HepG2 (cell line): ENCODE results near the gene PRR4. TPM values are rescaled to one million over a fixed set of nuclear protein-coding genes. Genes with fewer than 3 reads are reported as not detected.

Source experiments
- AFF4 ChIP-seq: sonication (generic); formaldehyde crosslinking; IDR thresholded peaks from 2 replicates; pipeline ENCODE4 v1.4.0; 2020; ENCODE audit warnings: missing genetic modification reagents
- CTCF ChIP-seq: sonication (generic); formaldehyde crosslinking; IDR thresholded peaks from 2 replicates; pipeline ENCODE4 v1.5.0; 2020; ENCODE audit warnings: mild to moderate bottlenecking, missing genetic modification reagents, moderate library complexity
- GFI1 ChIP-seq: sonication (generic); formaldehyde crosslinking; IDR thresholded peaks from 2 replicates; pipeline ENCODE4 v1.5.0; 2020; ENCODE audit warnings: missing genetic modification reagents, mild to moderate bottlenecking, borderline replicate concordance
- GTF2F1 ChIP-seq: fragments of 150-350 bp; IDR thresholded peaks from 2 replicates; pipeline ENCODE4 v1.6.1; 2014; ENCODE audit warnings: low read length
- GTF3A ChIP-seq: sonication (generic); formaldehyde crosslinking; conservative IDR thresholded peaks from 2 replicates; pipeline ENCODE4 v1.4.0; 2020; ENCODE audit warnings: mild to moderate bottlenecking, missing genetic modification reagents
- IRF2 ChIP-seq: IDR thresholded peaks from 2 replicates; pipeline ENCODE4 v1.6.1; 2018; ENCODE audit warnings: missing genetic modification reagents, missing compliant biosample characterization
- KDM2A ChIP-seq: sonication (generic); formaldehyde crosslinking; IDR thresholded peaks from 2 replicates; pipeline ENCODE4 v1.4.0; 2020; ENCODE audit warnings: low read depth, missing genetic modification reagents, borderline replicate concordance
- KDM6A ChIP-seq: IDR thresholded peaks from 2 replicates; pipeline ENCODE4 v1.6.1; 2016; ENCODE audit warnings: low read depth
- NFIC ChIP-seq: IDR thresholded peaks from 2 replicates; pipeline ENCODE4 v1.6.1; 2012; ENCODE audit warnings: mild to moderate bottlenecking, low read length, inconsistent platforms
- PHF20 ChIP-seq: sonication (generic); formaldehyde crosslinking; IDR thresholded peaks from 2 replicates; pipeline ENCODE4 v1.5.0; 2020; ENCODE audit warnings: mild to moderate bottlenecking, missing genetic modification reagents
- POLR2AphosphoS2 ChIP-seq: IDR thresholded peaks from 2 replicates; pipeline ENCODE4 v1.6.1; 2011; ENCODE audit warnings: low read depth, low read length, improper control_type of control experiment
- RNF2 ChIP-seq: fragments of 450-650 bp; conservative IDR thresholded peaks from 2 replicates; pipeline ENCODE4 v1.6.1; 2016; ENCODE audit warnings: low read depth
- RXRA ChIP-seq: sonication (generic); formaldehyde crosslinking; IDR thresholded peaks from 2 replicates; pipeline ENCODE4 v1.5.1; 2020; ENCODE audit warnings: missing genetic modification reagents
- SP4 ChIP-seq: sonication (generic); formaldehyde crosslinking; IDR thresholded peaks from 2 replicates; pipeline ENCODE4 v1.8.1; 2023; ENCODE audit warnings: mild to moderate bottlenecking, missing genetic modification reagents
- TSC22D2 ChIP-seq: sonication (generic); formaldehyde crosslinking; IDR thresholded peaks from 2 replicates; pipeline ENCODE4 v1.5.1; 2020; ENCODE audit warnings: missing genetic modification reagents, mild to moderate bottlenecking, borderline replicate concordance
- ZBED4 ChIP-seq: sonication (generic); formaldehyde crosslinking; IDR thresholded peaks from 2 replicates; pipeline ENCODE4 v1.4.0; 2020; ENCODE audit warnings: missing genetic modification reagents, borderline replicate concordance
- ZKSCAN8 ChIP-seq: IDR thresholded peaks from 2 replicates; pipeline ENCODE4 v1.6.1; 2016; ENCODE audit warnings: borderline replicate concordance, missing genetic modification reagents, missing compliant biosample characterization
- ZNF264 ChIP-seq: sonication (generic); formaldehyde crosslinking; IDR thresholded peaks from 2 replicates; pipeline ENCODE4 v1.4.0; 2020; ENCODE audit warnings: missing genetic modification reagents
- ZNF678 ChIP-seq: sonication (generic); formaldehyde crosslinking; IDR thresholded peaks from 2 replicates; pipeline ENCODE4 v1.4.0; 2020; ENCODE audit warnings: mild to moderate bottlenecking, missing genetic modification reagents
- ZNF740 ChIP-seq: sonication (generic); formaldehyde crosslinking; IDR thresholded peaks from 2 replicates; pipeline ENCODE4 v1.4.0; 2020; ENCODE audit warnings: missing genetic modification reagents
- polyA plus RNA-seq, 8 experiments: library from polyadenylated mRNA; depleted of rRNA in 3 of 8; stranded (reverse) in 7 of 8; unstranded in 1 of 8; fragments of >200 nt; fragmentation: Illumina TruSeq in 4 of 8; extraction: Trizol in 4 of 8; gene quantifications; 2 replicates each; pipeline versions ENCODE4 v1.2.1 to v1.2.3, GENCODE V29; 2011 to 2016; ENCODE audit warnings: low read depth in 4 of 8, missing spikeins in 1 of 8, mixed read lengths in 1 of 8; ENCODE audit not compliant: insufficient read depth in 1 of 8
- total RNA-seq, 5 experiments: library from RNA; depleted of rRNA; stranded (reverse); fragments of >200 nt; fragmentation: Illumina TruSeq; extraction: Trizol; gene quantifications; 2 replicates each; pipeline ENCODE4 v1.2.3, GENCODE V29; 2016; ENCODE audit warnings: low read depth in 1 of 5

Gene PRR4
- total and polyA plus RNA-seq, 2 of the 13 experiments (the other 11 are each of a cell fraction or from before 2014, with no cell fraction given): 2.3 to 5.4 TPM

GRCh38 chr12:10891937-10892336 lies 42.7 kb upstream of the PRR4 start (continued):
- TF ChIP-seq RXRA (CRISPR knock-in tag) (peak; percentile 80; the same call in 1 of the 2 replicates), AFF4 (no peak), KDM6A (CRISPR knock-in tag) (peak; percentile 99), ZNF740 (CRISPR knock-in tag) (no peak), IRF2 (CRISPR knock-in tag) (peak; percentile 95), GTF2F1 (no peak), ZNF678 (CRISPR knock-in tag) (no peak), CTCF (CRISPR knock-in tag) (no peak), KDM2A (0 out of 2 replicates have a peak, but pooled peaks have one; percentile 42), ZKSCAN8 (CRISPR knock-in tag) (peak; percentile 85; the same call in 1 of the 2 replicates), SP4 (CRISPR knock-in tag) (no peak), GTF3A (CRISPR knock-in tag) (no peak), TSC22D2 (CRISPR knock-in tag) (peak; percentile 71; the same call in 1 of the 2 replicates), PHF20 (no peak), POLR2AphosphoS2 (no peak), ZBED4 (CRISPR knock-in tag) (peak; percentile 32; the same call in 1 of the 2 replicates), ZNF264 (CRISPR knock-in tag) (peak; percentile 83; the same call in 1 of the 2 replicates), RNF2 (0 out of 2 replicates have a peak, but pooled peaks have one; percentile 30), NFIC (peak; percentile 97), GFI1 (CRISPR knock-in tag) (peak; percentile 88)
